Ectodermal cell (in vitro differentiated cells): ENCODE results near the gene SKIDA1.

ENCODE experiments used
- H3K27ac ChIP-seq: 2 replicates; pipeline ENCODE4 v1.7.0; 2013; ENCODE audit warnings: mild to moderate bottlenecking, low read depth, low read length; ENCODE audit not compliant: insufficient read depth, poor library complexity, severe bottlenecking
- H3K27me3 ChIP-seq: 2 replicates; pipeline ENCODE4 v1.7.0; 2013; ENCODE audit warnings: mild to moderate bottlenecking, low read length; ENCODE audit not compliant: insufficient read depth, control insufficient read depth, poor library complexity, severe bottlenecking
- H3K36me3 ChIP-seq: one replicate; pipeline ENCODE4 v1.7.0; 2013; ENCODE audit warnings: low read length; ENCODE audit not compliant: control insufficient read depth, insufficient read depth
- H3K4me1 ChIP-seq: one replicate; pipeline ENCODE4 v1.7.0; 2013; ENCODE audit warnings: low read length; ENCODE audit not compliant: control insufficient read depth, insufficient read depth
- H3K4me3 ChIP-seq: 2 replicates; pipeline ENCODE4 v1.7.0; 2013; ENCODE audit warnings: low read depth, low read length, control low read depth; ENCODE audit not compliant: insufficient read depth
- H3K9me3 ChIP-seq: 2 replicates; pipeline ENCODE4 v1.7.0; 2013; ENCODE audit warnings: mild to moderate bottlenecking, low read length, moderate library complexity; ENCODE audit not compliant: control insufficient read depth
- WGBS, 2 experiments: methylation state at CpG; one replicate each; pipeline ENCODE4 v1.1.7; 2013; ENCODE audit warnings: missing lambda C conversion rate in 2 of 2; 5-methylcytosine and 5-hydroxymethylcytosine counted together

SKIDA1 gene

GRCh38 chr10:21522631-21523406 is 2.7 kb downstream of the SKIDA1 start:
- Histone ChIP-seq H3K36me3 (no peaks in the 10 kb centered on the region), H3K4me3 (peak overlapping the region; percentile 1), H3K9me3 (no peaks in the 10 kb centered on the region), H3K27ac (peak overlapping the region; percentile 99), H3K27me3 (no peaks in the 10 kb centered on the region), H3K4me1 (peaks cover 32% of the 10 kb centered on the region)
- 6 to 35% methylated on average over 1 of the region's 1 CpG for WGBS, 2 experiments

- H3K27ac ChIP-seq, result peak overlapping the region; percentile 99
- no peaks in the 10 kb centered on the region for H3K27me3 ChIP-seq
- 38 to 66% methylated on average over 2 of the region's 4 CpGs for WGBS, 2 experiments
- no peaks in the 10 kb centered on the region for H3K9me3 ChIP-seq
- no peaks in the 10 kb centered on the region for H3K36me3 ChIP-seq
- peaks cover 32% of the 10 kb centered on the region for H3K4me1 ChIP-seq
- H3K4me3 ChIP-seq, result no peak overlapping the region
Measured at GRCh38 chr10:21521751-21522533, 3.5 kb downstream of the SKIDA1 start.

- Histone ChIP-seq H3K9me3 (no peaks in the 10 kb centered on the region), H3K27ac (no peak overlapping the region), H3K4me3 (no peak overlapping the region), H3K27me3 (no peaks in the 10 kb centered on the region), H3K36me3 (peaks cover 6% of the 10 kb centered on the region), H3K4me1 (peaks cover 32% of the 10 kb centered on the region)
- 45 to 47% methylated on average over 7 of the region's 8 CpGs for WGBS, 2 experiments
Measured at GRCh38 chr10:21520949-21521348, 4.5 kb downstream of the SKIDA1 start.

- no peak overlapping the region for H3K4me3 ChIP-seq
- no peaks in the 10 kb centered on the region for H3K9me3 ChIP-seq
- no peak overlapping the region for H3K27ac ChIP-seq
- peaks cover 32% of the 10 kb centered on the region for H3K4me1 ChIP-seq
- H3K36me3 ChIP-seq, result peaks cover 11% of the 10 kb centered on the region
- no peaks in the 10 kb centered on the region for H3K27me3 ChIP-seq
Measured at GRCh38 chr10:21520509-21520908, 5.0 kb downstream of the SKIDA1 start.

DNA sequence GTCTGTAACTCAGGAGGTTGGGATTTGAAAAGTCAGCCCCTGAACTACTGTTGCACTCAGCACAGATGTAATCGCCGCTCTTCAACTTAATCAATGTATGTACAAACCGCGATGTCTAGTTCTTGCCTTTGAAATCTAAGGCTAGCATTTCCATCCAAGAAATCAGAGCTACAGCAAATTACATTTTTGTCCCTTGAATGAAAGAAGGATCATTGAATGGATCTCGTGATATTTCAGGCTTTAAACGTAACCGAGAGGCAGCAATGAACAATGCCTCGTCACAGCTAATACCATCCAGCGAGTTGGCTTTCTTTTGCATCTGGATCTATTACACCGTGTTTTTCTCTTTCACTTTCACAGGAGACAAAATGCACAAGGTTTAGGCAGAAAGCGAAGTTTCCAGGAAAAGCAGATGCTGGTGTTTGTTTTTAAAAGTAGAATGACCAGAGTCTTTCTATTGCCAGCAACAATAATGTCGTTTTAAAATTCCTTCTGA is 5.5 kb downstream of the SKIDA1 start:
- Histone ChIP-seq H3K27me3 (no peaks in the 10 kb centered on the region), H3K27ac (peak overlapping the region; percentile 93), H3K4me3 (peak overlapping the region; percentile 80), H3K9me3 (no peaks in the 10 kb centered on the region), H3K4me1 (peaks cover 32% of the 10 kb centered on the region), H3K36me3 (peaks cover 16% of the 10 kb centered on the region)
- 6 to 7% methylated on average over 11 to 12 of the region's 12 CpGs for WGBS, 2 experiments

GRCh38 chr10:21519397-21519933 is 6.0 kb downstream of the SKIDA1 start:
- H3K9me3 ChIP-seq, result no peaks in the 10 kb centered on the region
- H3K4me1 ChIP-seq, result peaks cover 32% of the 10 kb centered on the region
- H3K27ac ChIP-seq, result peak overlapping the region; percentile 93
- 12 to 13% methylated on average over 10 to 11 of the region's 11 CpGs for WGBS, 2 experiments
- peak overlapping the region; percentile 80 for H3K4me3 ChIP-seq
- H3K36me3 ChIP-seq, result peaks cover 21% of the 10 kb centered on the region
- no peaks in the 10 kb centered on the region for H3K27me3 ChIP-seq

GRCh38 chr10:21518641-21519396 is 6.7 kb downstream of the SKIDA1 start:
- Histone ChIP-seq H3K27me3 (no peaks in the 10 kb centered on the region), H3K36me3 (peaks cover 26% of the 10 kb centered on the region), H3K27ac (peak overlapping the region; percentile 93), H3K4me3 (peak overlapping the region; percentile 80), H3K9me3 (no peaks in the 10 kb centered on the region), H3K4me1 (peaks cover 31% of the 10 kb centered on the region)
- WGBS, 2 experiments, result 0 to 2% methylated on average over 13 to 16 of the region's 16 CpGs

DNA sequence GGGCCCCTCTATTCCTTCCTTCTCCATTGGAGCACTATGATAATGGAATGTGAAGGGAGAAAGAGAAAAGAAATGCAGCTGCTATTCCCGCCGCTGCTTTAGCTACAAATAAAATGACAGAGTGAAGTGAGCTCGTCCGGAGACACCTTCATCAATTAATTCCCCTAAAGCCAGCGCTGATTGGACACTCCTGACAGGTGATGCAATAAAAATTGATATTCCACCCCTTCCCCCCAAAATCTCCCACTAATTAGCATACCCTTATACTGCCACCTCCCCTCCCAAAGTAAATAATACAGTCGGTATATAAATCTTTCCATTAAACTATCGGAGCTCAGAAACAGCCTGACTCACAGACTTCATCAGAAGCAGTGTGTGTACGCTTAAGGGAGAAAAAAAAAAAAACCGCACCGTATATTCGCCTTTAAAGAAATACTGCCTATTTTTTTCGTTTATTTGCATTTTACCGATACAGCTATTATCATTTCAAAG is 7.3 kb downstream of the SKIDA1 start:
- Histone ChIP-seq H3K27me3 (no peaks in the 10 kb centered on the region), H3K36me3 (peaks cover 33% of the 10 kb centered on the region), H3K27ac (peak overlapping the region; percentile 93), H3K9me3 (no peaks in the 10 kb centered on the region), H3K4me1 (peaks cover 24% of the 10 kb centered on the region), H3K4me3 (peak overlapping the region; percentile 80)
- 0% methylated on average over 12 to 13 of the region's 13 CpGs for WGBS, 2 experiments

DNA sequence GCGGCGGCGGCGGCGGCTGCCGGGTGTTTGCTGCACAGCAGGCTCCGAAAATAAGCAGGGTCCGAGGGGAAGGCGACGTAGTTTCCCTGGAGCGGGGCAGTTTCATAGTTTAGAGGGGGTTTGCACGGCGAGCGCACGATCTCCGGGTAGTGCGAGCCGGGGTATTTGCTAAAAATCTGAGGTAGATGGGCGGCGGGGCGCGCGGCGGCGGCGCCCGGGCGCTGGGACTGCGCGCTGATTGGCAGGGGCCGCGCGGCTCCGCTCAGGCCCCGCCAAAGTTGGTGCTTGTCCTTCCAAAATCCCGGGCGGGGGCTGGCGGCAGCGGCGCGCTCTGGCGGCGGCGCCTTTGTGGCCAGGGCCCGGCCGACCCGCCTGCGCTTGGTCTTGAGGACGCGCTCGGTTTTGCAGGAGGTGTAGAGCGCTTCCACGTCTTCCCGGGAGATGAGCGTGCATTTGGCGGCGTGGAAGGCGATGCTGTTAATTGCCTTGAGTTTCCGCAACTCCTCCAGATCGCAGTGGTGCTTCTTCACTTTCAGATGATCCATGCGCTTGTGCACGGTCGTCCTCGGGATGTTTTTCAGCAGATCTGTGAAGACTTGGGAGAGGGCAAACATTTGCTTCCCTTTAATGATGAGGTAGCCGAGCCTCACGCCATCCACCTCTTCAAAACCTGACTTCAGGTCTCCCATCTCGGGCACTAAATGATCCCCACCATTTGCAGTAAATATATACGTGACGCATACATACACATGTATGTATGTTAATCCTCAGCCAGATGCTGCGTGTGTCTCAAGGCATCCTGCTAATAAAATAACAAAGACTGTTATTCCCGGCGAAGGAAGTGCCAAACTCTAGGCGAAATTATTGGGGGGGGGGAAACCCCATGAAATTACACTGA is 8.1 kb downstream of the SKIDA1 start:
- peak overlapping the region; percentile 93 for H3K27ac ChIP-seq
- H3K27me3 ChIP-seq, result no peaks in the 10 kb centered on the region
- 0% methylated on average over 73 of the region's 73 CpGs for WGBS, 2 experiments
- peaks cover 16% of the 10 kb centered on the region for H3K4me1 ChIP-seq
- peaks cover 41% of the 10 kb centered on the region for H3K36me3 ChIP-seq
- H3K9me3 ChIP-seq, result no peaks in the 10 kb centered on the region
- peak overlapping the region; percentile 80 for H3K4me3 ChIP-seq
